Neuronal stem cell (in vitro differentiated cells): ENCODE measurements around the gene GP1BA.
"Not testable (repeated sequence)": the region's sequence is repeated elsewhere in the genome, so short reads cannot be mapped to it uniquely, and the experiment has no call there.

ENCODE experiments used
- DNase-seq: peaks from one replicate; pipeline ENCODE4 v3.0.0-alpha.2; 2013; ENCODE audit warnings: low spot score
- H2AFZ ChIP-seq: one replicate; pipeline ENCODE4 v1.6.1; 2013; ENCODE audit warnings: mild to moderate bottlenecking, low read length, inconsistent platforms
- H2AK5ac ChIP-seq: 2 replicates; pipeline ENCODE4 v1.6.1; 2013; ENCODE audit warnings: low read depth, mild to moderate bottlenecking, inconsistent platforms, low read length, moderate library complexity, mixed read lengths
- H2BK120ac ChIP-seq: 2 replicates; pipeline ENCODE4 v1.6.1; 2013; ENCODE audit warnings: low read depth, mild to moderate bottlenecking, inconsistent platforms, low read length, moderate library complexity, mixed read lengths
- H2BK12ac ChIP-seq: one replicate; pipeline ENCODE4 v1.6.1; 2013; ENCODE audit warnings: low read length, inconsistent platforms
- H2BK15ac ChIP-seq: 2 replicates; pipeline ENCODE4 v1.6.1; 2013; ENCODE audit warnings: mild to moderate bottlenecking, low read length, inconsistent platforms, mixed read lengths
- H2BK5ac ChIP-seq: one replicate; pipeline ENCODE4 v1.6.1; 2013; ENCODE audit warnings: inconsistent platforms, mild to moderate bottlenecking, low read length, moderate library complexity
- H3K14ac ChIP-seq: one replicate; pipeline ENCODE4 v1.6.1; 2013; ENCODE audit warnings: low read length, inconsistent platforms
- H3K18ac ChIP-seq: 2 replicates; pipeline ENCODE4 v1.6.1; 2013; ENCODE audit warnings: low read length, inconsistent platforms
- H3K23ac ChIP-seq: 2 replicates; pipeline ENCODE4 v1.6.1; 2013; ENCODE audit warnings: low read depth, mild to moderate bottlenecking, mixed read lengths, low read length, inconsistent platforms; ENCODE audit not compliant: poor library complexity
- H3K27ac ChIP-seq: replicated peaks from 3 replicates; pipeline ENCODE4 v1.5.1; 2013; ENCODE audit warnings: low read length, inconsistent platforms
- H3K27me3 ChIP-seq, 3 experiments: 2 replicates each; pipeline ENCODE4 v1.6.1; 2013; ENCODE audit warnings: low read length in 3 of 3, mild to moderate bottlenecking in 2 of 3, inconsistent platforms in 1 of 3, low read depth in 1 of 3, mixed read lengths in 1 of 3, moderate library complexity in 1 of 3; ENCODE audit not compliant: control insufficient read depth in 3 of 3, insufficient read depth in 3 of 3
- H3K36me3 ChIP-seq, 2 donors: replicated peaks in 1 of 2; 2 replicates each; pipeline ENCODE4 v1.6.1; 2013; ENCODE audit warnings: low read length in 2 of 2; ENCODE audit not compliant: control insufficient read depth in 2 of 2, insufficient read depth in 2 of 2
- H3K4ac ChIP-seq: 2 replicates; pipeline ENCODE4 v1.6.1; 2013; ENCODE audit warnings: inconsistent platforms, mild to moderate bottlenecking, low read length, moderate library complexity
- H3K4me1 ChIP-seq, 2 donors: 1 replicate in 1 of 2; 2 replicates in 1 of 2; pipeline ENCODE4 v1.6.1; 2013; ENCODE audit warnings: low read length in 2 of 2, low read depth in 1 of 2; ENCODE audit not compliant: control insufficient read depth in 2 of 2, insufficient read depth in 1 of 2
- H3K4me2 ChIP-seq: one replicate; pipeline ENCODE4 v1.6.1; 2013; ENCODE audit warnings: mild to moderate bottlenecking, low read length, inconsistent platforms; ENCODE audit not compliant: insufficient read depth, poor library complexity, severe bottlenecking
- H3K4me3 ChIP-seq, 2 donors: 2 replicates each; pipeline ENCODE4 v1.5.1; 2013; ENCODE audit warnings: low read length in 2 of 2, mild to moderate bottlenecking in 2 of 2, inconsistent platforms in 1 of 2, moderate library complexity in 1 of 2
- H3K79me1 ChIP-seq: one replicate; pipeline ENCODE4 v1.6.1; 2013; ENCODE audit warnings: low read depth, mild to moderate bottlenecking, inconsistent platforms, low read length, moderate library complexity
- H3K9ac ChIP-seq: one replicate; pipeline ENCODE4 v1.6.1; 2013; ENCODE audit warnings: mild to moderate bottlenecking, low read depth, low read length, inconsistent platforms; ENCODE audit not compliant: poor library complexity
- H3K9me3 ChIP-seq, 2 donors: replicated peaks in 1 of 2; 2 replicates each; pipeline versions ENCODE3 to v1.6.1; 2013; ENCODE audit warnings: low read length in 2 of 2, mild to moderate bottlenecking in 2 of 2, inconsistent platforms in 1 of 2, low read depth in 1 of 2, mixed read lengths in 1 of 2, moderate library complexity in 1 of 2; ENCODE audit not compliant: control insufficient read depth in 2 of 2, insufficient read depth in 1 of 2
- H4K8ac ChIP-seq: one replicate; pipeline ENCODE4 v1.6.1; 2013; ENCODE audit warnings: low read depth, mild to moderate bottlenecking, inconsistent platforms, low read length, moderate library complexity
- H4K91ac ChIP-seq: one replicate; pipeline ENCODE4 v1.6.1; 2013; ENCODE audit warnings: low read length, low read depth, mild to moderate bottlenecking, inconsistent platforms; ENCODE audit not compliant: poor library complexity
- WGBS, 2 donors: extraction: QIAGEN DNeasy Blood & Tissue Kit; methylation state at CpG; one replicate each; pipeline ENCODE4 v1.1.7; 2013; ENCODE audit warnings: missing lambda C conversion rate in 2 of 2, mixed read lengths in 1 of 2; ENCODE audit not compliant: insufficient read length in 2 of 2, insufficient replicate concordance in 1 of 2; ENCODE audit errors: extremely low coverage in 2 of 2; 5-methylcytosine and 5-hydroxymethylcytosine counted together

Gene GP1BA

GRCh38 chr17:4926577-4927335 is 5.3 kb upstream of the GP1BA start:
- H3K79me1 ChIP-seq, H3K9ac ChIP-seq, H2AK5ac ChIP-seq, H3K4me2 ChIP-seq, H2BK15ac ChIP-seq, H3K4me3 ChIP-seq, H2BK120ac ChIP-seq, H3K36me3 ChIP-seq, H4K8ac ChIP-seq, H4K91ac ChIP-seq, H3K27ac ChIP-seq, H2BK5ac ChIP-seq, H3K4me1 ChIP-seq, H2BK12ac ChIP-seq, H2AFZ ChIP-seq, DNase-seq, H3K18ac ChIP-seq, H3K14ac ChIP-seq, H3K4ac ChIP-seq, H3K23ac ChIP-seq, H3K27me3 ChIP-seq, H3K9me3 ChIP-seq: not testable (repeated sequence)
- WGBS, 2 donors, result no CpG with 5 or more reads among the region's 24 CpGs

DNA sequence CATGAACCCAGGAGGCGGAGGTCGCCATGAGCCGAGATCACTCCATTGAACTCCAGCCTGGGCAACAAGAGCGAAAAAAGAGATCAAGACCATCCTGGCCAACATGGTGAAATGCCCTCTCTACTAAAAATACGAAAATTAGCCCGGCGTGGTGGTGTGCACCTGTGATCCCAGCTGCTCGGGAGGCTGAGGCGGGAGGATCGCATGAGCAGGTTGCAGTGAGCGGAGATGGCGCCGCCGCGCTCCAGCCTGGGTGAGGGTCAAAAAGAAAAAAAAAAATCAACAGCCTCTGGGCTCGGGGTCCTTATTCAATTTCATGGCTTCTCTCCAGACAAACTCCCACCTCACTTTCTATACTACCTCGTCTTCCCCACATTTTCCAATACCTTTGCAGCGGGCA is 3.2 kb upstream of the GP1BA start:
- H3K4ac ChIP-seq, result no peak overlapping the region
- no peak for DNase-seq
- no peak overlapping the region for H2AK5ac ChIP-seq
- H3K4me3 ChIP-seq, result no peak overlapping the region
- H3K4me2 ChIP-seq, result no peak overlapping the region
- no peak overlapping the region for H2BK12ac ChIP-seq
- no peaks in the 10 kb centered on the region for H3K9me3 ChIP-seq
- H3K4me1 ChIP-seq, result no peaks in the 10 kb centered on the region
- no peaks in the 10 kb centered on the region for H3K36me3 ChIP-seq
- no peaks in the 10 kb centered on the region for H3K27me3 ChIP-seq
- 100% methylated on average over 1 of the region's 18 CpGs; no CpG with 5 or more reads in 1 of the 2 donors for WGBS, 2 donors
- no peak overlapping the region for H3K14ac ChIP-seq
- H3K9ac ChIP-seq, result no peak overlapping the region
- H2BK15ac ChIP-seq, result no peak overlapping the region
- H3K23ac ChIP-seq, result no peak overlapping the region
- no peak overlapping the region for H4K8ac ChIP-seq
- no peak overlapping the region for H3K18ac ChIP-seq
- H2BK120ac ChIP-seq, result no peak overlapping the region
- H4K91ac ChIP-seq, result no peak overlapping the region
- no peak overlapping the region for H2BK5ac ChIP-seq
- H2AFZ ChIP-seq, result no peak overlapping the region
- H3K79me1 ChIP-seq, result no peaks in the 10 kb centered on the region
- no peak overlapping the region for H3K27ac ChIP-seq

GRCh38 chr17:4932756-4933155 is 679 bp downstream of the GP1BA start:
- Histone ChIP-seq H2BK12ac (no peak overlapping the region), H2AFZ (no peak overlapping the region), H3K9me3 (no peaks in the 10 kb centered on the region), H4K8ac (no peak overlapping the region), H3K9ac (peak overlapping the region; percentile 72), H2BK15ac (no peak overlapping the region), H3K4me2 (no peak overlapping the region), H3K36me3 (peaks cover 11 to 24% of the 10 kb centered on the region in 2 donors), H3K4me3 (no peak overlapping the region), H3K4ac (no peak overlapping the region), H3K23ac (no peak overlapping the region), H3K79me1 (peaks cover 3% of the 10 kb centered on the region), H3K14ac (no peak overlapping the region), H3K18ac (peak overlapping the region; percentile 17), H3K27me3 (no peaks in the 10 kb centered on the region), H2BK120ac (no peak overlapping the region), H2AK5ac (no peak overlapping the region), H2BK5ac (peak overlapping the region; percentile 22), H4K91ac (no peak overlapping the region), H3K4me1 (peaks cover 0 to 2% of the 10 kb centered on the region in 2 donors), H3K27ac (no peak overlapping the region)
- WGBS, 2 donors, result no CpG with 5 or more reads among the region's 12 CpGs
- DNase-seq, result no peak

GRCh38 chr17:4933646-4934045 is 1.6 kb downstream of the GP1BA start:
- Histone ChIP-seq H3K79me1 (peaks cover 10% of the 10 kb centered on the region), H4K91ac (no peak overlapping the region), H3K27ac (no peak overlapping the region), H3K14ac (no peak overlapping the region), H3K36me3 (peaks cover 18 to 33% of the 10 kb centered on the region in 2 donors), H3K27me3 (no peaks in the 10 kb centered on the region), H3K23ac (no peak overlapping the region), H3K4me3 (no peak overlapping the region), H2BK12ac (no peak overlapping the region), H4K8ac (no peak overlapping the region), H3K9ac (no peak overlapping the region), H2AFZ (no peak overlapping the region), H3K4ac (no peak overlapping the region), H3K9me3 (no peaks in the 10 kb centered on the region), H2BK120ac (no peak overlapping the region), H3K18ac (no peak overlapping the region), H2BK15ac (no peak overlapping the region), H3K4me2 (no peak overlapping the region), H3K4me1 (peaks cover 3% of the 10 kb centered on the region in 2 donors), H2BK5ac (no peak overlapping the region), H2AK5ac (no peak overlapping the region)
- no CpG with 5 or more reads among the region's 16 CpGs for WGBS, 2 donors
- DNase-seq, result no peak
